Cardiac muscle cell (in vitro differentiated cells and primary cell): ENCODE measurements around the gene C1orf87. TPM values are rescaled to one million over a fixed set of nuclear protein-coding genes. Genes with fewer than 3 reads are reported as not detected.

Experiments used
- DNase-seq, 2 donors: peaks; one replicate each; pipeline versions ENCODE4 v3.0.0 to v3.0.0-alpha.2; 2010 to 2017; ENCODE audit warnings: low read depth in 1 of 2, low spot score in 1 of 2
- H3K27ac ChIP-seq: fragments of 200-600 bp; sonication (generic); 2 replicates; pipeline ENCODE4 v1.5.1; 2016
- H3K27me3 ChIP-seq: fragments of 200-600 bp; sonication (generic); 2 replicates; pipeline ENCODE4 v1.6.0; 2016; ENCODE audit warnings: control low read depth
- H3K36me3 ChIP-seq: fragments of 200-600 bp; sonication (generic); 2 replicates; pipeline ENCODE4 v1.5.1; 2016; ENCODE audit warnings: control low read depth
- H3K4me1 ChIP-seq: fragments of 200-600 bp; sonication (generic); 2 replicates; pipeline ENCODE4 v1.8.1; 2017; ENCODE audit warnings: low read depth, mild to moderate bottlenecking, mixed run types
- H3K4me3 ChIP-seq: fragments of 200-600 bp; sonication (generic); 2 replicates; pipeline ENCODE4 v1.5.1; 2016; ENCODE audit warnings: mild to moderate bottlenecking
- H3K9me3 ChIP-seq: fragments of 200-600 bp; sonication (generic); 2 replicates; pipeline ENCODE4 v1.5.1; 2017; ENCODE audit warnings: low read depth, mild to moderate bottlenecking, control low read depth
- CTCF ChIP-seq: IDR thresholded peaks from 2 replicates; pipeline ENCODE4 v1.5.1; 2012; ENCODE audit warnings: low read depth, mild to moderate bottlenecking, low read length
- polyA plus RNA-seq: library from polyadenylated mRNA; unstranded; fragments of >200 nt; fragmentation: Nextera tagmentation; extraction: Ambion mirVana; gene quantifications from 2 replicates; pipeline ENCODE4 v1.2.1, GENCODE V29; 2016
- total RNA-seq: library from RNA; depleted of rRNA; stranded (reverse); fragments of >200 nt; gene quantifications from 2 replicates; pipeline ENCODE4 v1.2.3, GENCODE V29; 2016

Gene C1orf87
- total and polyA plus RNA-seq, 2 experiments from 2014 or later = not detected

GRCh38 chr1:60111716-60112115 is 38.1 kb upstream of the C1orf87 start:
- H3K27me3 ChIP-seq = no peaks in the 10 kb centered on the region
- DNase-seq = no peak
- no peak overlapping the region for H3K4me3 ChIP-seq
- H3K9me3 ChIP-seq = no peaks in the 10 kb centered on the region
- H3K27ac ChIP-seq = no peak overlapping the region
- no peaks in the 10 kb centered on the region for H3K36me3 ChIP-seq
- TF ChIP-seq CTCF = no peak
- H3K4me1 ChIP-seq = no peaks in the 10 kb centered on the region

- DNase-seq = no peak
- Histone ChIP-seq H3K27ac (no peak overlapping the region), H3K36me3 (no peaks in the 10 kb centered on the region), H3K9me3 (no peaks in the 10 kb centered on the region), H3K4me3 (no peak overlapping the region), H3K4me1 (no peaks in the 10 kb centered on the region), H3K27me3 (no peaks in the 10 kb centered on the region)
- no peak for TF ChIP-seq CTCF
These were observed 37.5 kb upstream of the C1orf87 start for GRCh38 chr1:60111118-60111517.

GRCh38 chr1:60108196-60108595 is 34.6 kb upstream of the C1orf87 start:
- no peak for DNase-seq
- H3K4me1 ChIP-seq = no peaks in the 10 kb centered on the region
- H3K36me3 ChIP-seq = no peaks in the 10 kb centered on the region
- no peak overlapping the region for H3K4me3 ChIP-seq
- H3K27ac ChIP-seq = no peak overlapping the region
- H3K27me3 ChIP-seq = no peaks in the 10 kb centered on the region
- no peak for TF ChIP-seq CTCF
- H3K9me3 ChIP-seq = no peaks in the 10 kb centered on the region

- no peak overlapping the region for H3K27ac ChIP-seq
- no peak for TF ChIP-seq CTCF
- H3K9me3 ChIP-seq = no peaks in the 10 kb centered on the region
- no peak for DNase-seq
- H3K4me3 ChIP-seq = no peak overlapping the region
- no peaks in the 10 kb centered on the region for H3K36me3 ChIP-seq
- H3K4me1 ChIP-seq = no peaks in the 10 kb centered on the region
- no peaks in the 10 kb centered on the region for H3K27me3 ChIP-seq
These were observed 29.6 kb upstream of the C1orf87 start for GRCh38 chr1:60103186-60103585.

GRCh38 chr1:60102267-60103061 is 28.9 kb upstream of the C1orf87 start:
- H3K4me1 ChIP-seq = no peaks in the 10 kb centered on the region

More at GRCh38 chr1:60102267-60103061, 28.9 kb upstream of the C1orf87 start:
- Histone ChIP-seq H3K36me3 (no peaks in the 10 kb centered on the region), H3K27me3 (no peaks in the 10 kb centered on the region), H3K9me3 (no peaks in the 10 kb centered on the region), H3K4me3 (no peak overlapping the region), H3K27ac (no peak overlapping the region)
- TF ChIP-seq CTCF = no peak
- DNase-seq = no peak
